Activated CD4-positive, alpha-beta T cell treated with anti-CD3 and anti-CD28 coated beads, Interleukin-2, amount 50 U/mL, for 48 hours (primary cell): ENCODE results near the gene BLCAP.
"Not testable (repeated sequence)": the region's sequence is repeated elsewhere in the genome, so short reads cannot be mapped to it uniquely, and the experiment has no call there.

Experiments used
- DNase-seq, 2 experiments: peaks; one replicate each; pipeline ENCODE4 v3.0.0-alpha.2; 2020

Gene BLCAP

DNA sequence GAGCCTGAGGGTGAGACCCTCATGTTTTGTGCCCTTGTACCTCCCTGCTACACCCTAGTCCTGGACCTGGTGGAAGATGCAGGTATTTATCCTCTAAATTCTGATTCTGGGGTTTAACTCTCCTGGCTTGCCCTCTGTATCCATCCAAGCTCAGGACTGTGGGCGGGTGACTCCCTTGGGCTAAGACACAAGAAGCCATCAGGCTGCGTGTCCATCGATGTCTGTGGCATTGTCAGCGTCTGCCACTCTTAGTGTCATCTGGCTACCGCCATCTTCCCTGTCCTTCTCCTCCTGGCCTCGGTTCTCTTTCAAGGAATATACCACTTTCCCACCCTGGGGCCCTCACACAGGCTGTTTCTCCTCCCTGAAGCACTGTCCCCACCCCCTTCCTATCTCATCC lies 28.9 kb upstream of the BLCAP start:
- DNase-seq = no peak

DNA sequence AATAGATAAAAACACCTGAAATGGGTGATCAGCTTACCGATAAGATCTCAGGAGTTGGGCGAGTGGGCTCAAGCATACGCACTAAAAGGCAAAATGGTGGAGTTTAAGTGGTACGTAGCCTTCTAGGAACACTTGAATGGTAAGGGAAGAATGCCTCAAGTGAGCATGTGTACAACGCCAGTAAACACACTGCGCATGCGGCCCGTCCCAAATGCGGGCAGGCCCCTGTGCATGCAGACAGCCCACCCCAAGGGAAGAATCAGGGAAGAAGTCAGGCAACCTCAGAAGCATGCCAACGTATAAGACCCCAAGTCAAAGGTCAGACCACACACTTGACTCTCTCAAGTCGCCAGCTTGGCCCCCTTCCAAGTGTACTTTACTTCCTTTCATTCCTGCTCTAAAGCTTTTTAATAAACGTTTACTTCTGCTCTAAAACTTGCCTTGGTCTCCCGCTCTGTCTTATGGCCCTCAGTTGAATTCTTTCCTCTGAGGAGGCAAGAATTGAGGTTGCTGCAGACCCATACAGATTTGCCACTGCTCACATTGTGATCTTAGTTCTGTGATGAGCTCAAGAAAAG lies 27.1 kb upstream of the BLCAP start:
- not testable (repeated sequence) for DNase-seq

DNA sequence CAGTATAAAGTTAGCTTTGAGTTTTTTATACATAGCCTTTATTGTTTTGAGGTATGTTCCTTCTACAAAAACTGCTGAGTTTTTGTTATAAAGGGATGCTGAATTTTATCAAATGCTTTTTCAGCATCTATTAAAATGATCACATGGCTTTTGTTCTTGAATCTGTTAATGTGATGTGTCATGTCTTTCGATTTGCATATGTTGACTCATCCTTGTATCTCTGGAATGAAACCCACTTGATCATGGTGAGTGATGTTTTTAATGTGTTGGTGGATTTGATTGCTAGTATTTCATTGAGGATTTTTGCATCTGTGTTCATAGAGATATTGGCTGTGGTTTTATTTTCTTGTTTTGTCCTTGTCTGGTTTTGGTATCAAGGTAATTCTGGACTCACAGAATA lies 24.7 kb upstream of the BLCAP start:
- DNase-seq = no peak

DNA sequence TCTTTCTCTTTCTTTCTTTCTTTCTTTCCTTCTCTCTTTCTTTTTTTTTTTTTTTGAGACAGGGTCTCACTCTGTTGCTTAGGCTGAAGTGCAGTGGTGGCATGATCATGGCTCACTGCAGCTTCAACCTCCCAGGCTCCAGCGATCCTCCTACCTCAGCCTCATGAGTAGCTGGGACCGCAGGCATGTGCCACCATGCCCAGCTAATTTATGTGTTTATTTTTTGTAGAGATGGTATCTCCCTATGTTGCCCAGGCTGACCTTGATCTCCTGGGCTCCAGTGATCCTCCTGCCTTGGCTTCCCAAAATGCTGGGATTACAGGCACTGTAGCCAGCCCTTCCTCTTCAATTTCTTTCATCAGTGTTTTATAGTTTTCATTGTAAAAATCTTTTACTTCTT lies 24.0 kb upstream of the BLCAP start:
- not testable (repeated sequence) for DNase-seq

DNA sequence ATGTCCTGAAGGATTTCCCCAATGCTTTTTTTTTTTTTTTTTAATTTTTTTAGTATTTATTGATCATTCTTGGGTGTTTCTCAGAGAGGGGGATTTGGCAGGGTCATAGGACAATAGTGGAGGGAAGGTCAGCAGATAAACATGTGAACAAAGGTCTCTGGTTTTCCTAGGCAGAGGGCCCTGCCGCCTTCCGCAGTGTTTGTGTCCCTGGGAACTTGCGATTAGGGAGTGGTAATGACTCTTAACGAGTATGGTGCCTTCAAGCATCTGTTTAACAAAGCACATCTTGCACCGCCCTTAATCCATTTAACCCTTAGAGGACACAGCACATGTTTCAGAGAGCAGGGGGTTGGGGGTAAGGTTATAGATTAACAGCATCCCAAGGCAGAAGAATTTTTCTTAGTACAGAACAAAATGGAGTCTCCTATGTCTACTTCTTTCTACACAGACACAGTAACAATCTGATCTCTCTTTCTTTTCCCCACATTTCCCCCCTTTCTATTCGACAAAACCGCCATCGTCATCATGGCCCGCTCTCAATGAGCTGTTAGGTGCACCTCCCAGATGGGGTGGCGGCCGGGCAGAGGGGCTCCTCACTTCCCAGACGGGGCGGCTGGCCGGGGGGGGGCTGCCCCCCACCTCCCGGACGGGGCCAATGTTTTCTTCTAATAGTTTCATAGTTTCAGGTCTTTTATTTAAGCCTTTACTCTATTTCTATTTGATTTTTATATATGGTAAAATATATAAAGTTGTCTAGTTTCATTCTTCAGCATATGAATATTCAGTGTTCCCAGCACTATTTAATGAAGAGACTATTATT lies 22.6 kb upstream of the BLCAP start:
- not testable (repeated sequence) for DNase-seq

DNA sequence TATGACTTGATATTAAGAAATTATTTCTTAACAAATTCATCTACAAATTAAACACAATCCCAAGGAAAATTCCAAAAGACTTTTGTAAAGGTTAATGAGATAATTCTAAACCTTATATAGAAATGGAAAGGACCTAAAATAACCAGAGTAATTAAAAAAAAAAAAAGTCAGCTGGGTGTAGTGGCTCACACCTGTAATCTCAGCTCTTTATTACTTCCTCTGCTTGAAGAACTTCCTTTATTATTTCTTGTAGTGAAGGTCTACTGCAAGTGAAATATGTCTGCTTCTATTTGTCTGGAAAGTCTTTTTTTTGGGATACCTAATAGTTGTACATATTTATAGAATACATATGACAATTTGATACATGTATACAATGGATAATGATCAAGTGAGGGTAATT lies 20.2 kb upstream of the BLCAP start:
- DNase-seq = no peak

DNA sequence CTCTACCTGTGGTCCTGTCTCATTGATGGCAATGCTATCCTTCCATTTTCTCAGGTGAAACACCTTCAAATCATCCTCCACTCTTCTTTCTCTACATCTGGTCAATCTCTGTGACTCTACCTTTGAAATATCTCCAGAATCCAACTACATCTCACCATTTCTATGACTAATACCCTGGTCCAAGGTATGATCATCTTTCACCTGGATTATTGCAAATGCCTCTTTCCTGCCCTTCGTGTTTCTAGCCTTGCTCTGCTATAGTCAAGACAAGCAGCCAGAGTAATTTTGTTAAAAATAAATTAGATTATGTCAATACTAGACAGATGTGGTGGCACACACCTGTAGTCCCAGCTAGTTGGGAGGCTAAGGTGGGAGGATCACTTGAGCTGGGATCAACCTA lies 17.8 kb upstream of the BLCAP start:
- DNase-seq = no peak

DNA sequence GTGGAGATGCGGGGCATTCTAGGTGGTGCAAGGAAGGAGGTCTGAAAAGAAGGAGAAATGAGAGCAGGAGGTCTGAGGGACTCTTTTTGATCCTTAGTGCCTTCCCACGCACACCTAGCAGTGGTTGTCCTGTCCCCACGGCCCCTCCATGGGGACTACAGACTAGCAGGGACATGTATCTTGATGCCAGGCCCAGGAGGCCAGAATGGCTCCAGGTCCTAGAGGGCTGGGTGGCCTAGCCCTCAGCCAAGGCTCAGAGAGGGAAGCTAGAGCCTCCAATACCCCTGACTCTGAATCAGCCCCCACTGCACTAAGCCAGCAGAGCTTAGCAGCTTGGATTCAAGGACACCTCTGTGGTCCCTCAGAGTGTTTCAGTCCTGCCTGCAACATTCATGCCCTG lies 16.7 kb upstream of the BLCAP start:
- DNase-seq = no peak

DNA sequence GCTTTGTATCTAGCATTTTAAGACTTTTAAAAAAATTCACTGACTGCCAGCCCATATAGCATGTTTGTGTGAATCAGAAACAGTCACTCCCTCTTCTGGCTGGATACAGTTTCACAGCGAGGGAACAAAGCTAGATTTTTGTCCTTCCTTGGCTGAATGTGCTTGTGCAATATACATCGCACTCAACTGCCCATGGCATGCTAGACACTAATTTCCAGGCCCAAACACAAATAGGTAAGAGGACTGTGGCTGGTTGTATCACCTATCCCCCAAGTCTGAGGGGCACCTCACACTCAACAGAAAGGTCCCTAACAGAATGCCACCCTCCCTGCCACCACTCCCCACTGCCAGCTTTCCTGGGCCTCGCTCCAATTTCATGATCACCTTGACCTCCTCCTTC lies 16.2 kb upstream of the BLCAP start:
- DNase-seq = no peak

DNA sequence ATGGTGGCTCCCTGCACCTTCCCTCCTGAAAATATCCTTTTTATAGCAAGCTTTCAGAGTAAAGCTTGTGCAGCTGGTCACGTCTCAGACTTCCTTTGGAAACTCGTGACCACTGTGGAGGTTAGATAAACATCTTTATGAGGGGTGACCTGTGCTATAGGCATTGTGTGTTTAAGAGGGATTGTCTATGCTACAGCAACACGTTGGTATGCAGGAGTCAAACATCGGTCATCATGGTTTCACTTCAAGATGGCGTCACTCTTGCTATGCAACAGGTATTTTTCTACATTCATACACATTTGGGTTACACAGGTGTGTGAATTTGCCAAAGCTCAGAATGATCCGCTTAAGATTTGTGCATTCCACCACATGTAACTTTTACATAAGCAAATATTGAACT lies 14.6 kb upstream of the BLCAP start:
- DNase-seq = no peak

DNA sequence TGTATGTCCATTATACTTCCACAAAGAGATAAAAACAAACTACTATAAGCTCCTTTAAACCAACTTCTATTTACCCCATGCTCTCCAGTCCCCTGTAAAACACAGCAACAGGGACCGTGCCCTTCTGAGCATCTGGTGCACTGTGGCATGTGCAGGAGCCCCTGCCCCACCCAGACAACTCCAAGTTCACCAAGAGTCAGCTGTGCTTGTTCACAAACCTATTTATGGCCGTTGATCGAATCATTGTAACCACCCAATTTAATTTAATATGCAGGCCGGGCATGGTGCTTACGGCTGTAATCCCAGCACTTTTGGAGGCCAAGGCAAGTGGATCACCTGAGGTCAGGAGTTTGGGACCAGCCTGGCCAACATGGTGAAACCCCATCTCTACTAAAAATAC lies 13.7 kb upstream of the BLCAP start:
- DNase-seq = no peak

DNA sequence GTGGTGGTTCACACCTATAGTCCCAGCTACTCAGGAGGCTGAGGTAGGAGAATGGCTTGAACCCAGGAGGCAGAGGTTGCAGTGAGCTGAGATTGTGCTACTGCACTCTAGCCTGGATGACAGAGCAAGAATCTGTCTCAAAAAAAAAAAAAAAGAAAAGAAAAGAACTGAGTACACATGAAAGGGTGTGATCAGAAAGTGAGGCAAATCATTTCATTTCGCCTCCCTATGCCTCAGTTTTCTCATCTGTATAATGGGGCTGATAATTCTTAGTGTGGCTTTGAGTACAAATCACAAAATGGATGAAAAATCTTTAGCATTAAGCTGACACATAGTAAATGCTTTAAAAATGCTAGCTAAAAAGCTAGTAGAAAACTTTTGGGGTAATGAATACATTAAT lies 13.2 kb upstream of the BLCAP start:
- not testable (repeated sequence) for DNase-seq

DNA sequence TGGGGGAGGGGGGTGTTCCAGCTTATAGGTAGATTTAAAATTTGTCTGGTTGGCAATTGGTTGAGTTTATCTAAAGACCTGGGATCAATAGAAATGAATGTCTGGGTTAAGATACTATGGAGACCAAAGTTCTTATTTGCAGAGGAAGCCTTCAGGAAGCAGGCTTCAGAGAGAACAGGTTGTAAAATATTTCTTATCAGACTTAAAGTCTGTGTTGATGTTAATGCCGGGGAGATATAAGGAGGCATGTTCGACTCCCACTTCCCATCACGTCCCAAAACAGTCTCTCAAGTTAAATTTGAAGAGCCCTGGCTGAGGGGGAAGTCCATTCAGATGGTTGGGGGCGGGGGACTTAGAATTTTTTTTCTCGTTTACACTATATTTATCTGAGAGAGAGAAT lies 12.3 kb upstream of the BLCAP start:
- no peak for DNase-seq

DNA sequence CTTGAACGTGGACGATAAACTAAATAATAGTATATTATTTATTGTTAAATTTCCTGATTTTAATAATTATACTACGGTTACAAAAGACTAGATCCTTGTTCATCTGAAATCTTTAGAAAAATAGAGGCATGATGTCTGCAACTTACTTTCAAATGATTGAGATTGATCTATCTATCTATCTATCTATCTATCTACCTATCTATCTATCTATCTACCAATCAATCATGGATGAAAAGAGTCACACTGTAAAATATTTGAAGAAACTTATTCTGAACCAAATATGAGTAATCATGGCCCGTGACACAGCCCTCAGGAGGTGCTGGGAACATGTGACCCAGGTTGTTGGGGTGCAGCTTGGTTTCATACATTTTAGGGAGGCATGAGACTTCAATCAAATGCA lies 11.7 kb upstream of the BLCAP start:
- no peak for DNase-seq

DNA sequence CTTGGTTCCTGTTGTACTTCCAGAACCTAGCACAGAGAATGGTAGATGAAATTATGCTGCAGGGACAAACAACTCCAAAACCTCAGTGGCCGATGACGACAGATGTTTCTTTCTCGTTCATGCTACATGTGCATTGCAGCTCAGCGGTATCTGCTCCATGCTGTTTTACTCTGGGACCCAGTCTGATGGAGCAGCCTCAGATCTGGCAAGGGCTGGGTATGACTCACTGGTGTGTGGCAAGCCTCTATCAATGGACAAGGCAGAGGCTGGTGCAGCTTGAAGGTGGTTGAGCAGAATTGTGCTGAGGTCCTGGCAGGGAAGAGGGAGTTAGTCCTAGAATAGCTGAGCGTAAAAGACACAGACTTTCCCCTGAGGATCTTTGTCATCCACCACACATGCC lies 10.3 kb upstream of the BLCAP start:
- no peak for DNase-seq

DNA sequence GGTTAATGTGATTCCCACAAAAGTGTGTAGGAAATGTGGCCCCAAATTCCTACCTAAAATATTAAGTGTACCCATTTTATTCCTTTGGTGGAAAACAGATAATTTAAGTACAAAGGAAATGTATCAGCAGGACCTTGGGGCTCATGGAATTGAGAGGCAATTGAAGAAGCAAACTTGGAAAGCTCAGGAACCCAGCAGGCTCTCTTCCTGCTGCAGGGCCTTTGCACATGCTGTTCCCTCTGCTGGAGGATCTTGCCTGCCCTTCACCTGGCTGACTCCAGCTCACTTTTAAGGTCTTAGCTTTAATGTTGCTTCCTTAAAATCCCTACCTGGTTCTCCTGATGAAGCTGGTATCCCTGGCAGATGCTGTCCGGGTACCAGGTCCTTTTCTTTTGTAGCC lies 9.8 kb upstream of the BLCAP start:
- no peak for DNase-seq

DNA sequence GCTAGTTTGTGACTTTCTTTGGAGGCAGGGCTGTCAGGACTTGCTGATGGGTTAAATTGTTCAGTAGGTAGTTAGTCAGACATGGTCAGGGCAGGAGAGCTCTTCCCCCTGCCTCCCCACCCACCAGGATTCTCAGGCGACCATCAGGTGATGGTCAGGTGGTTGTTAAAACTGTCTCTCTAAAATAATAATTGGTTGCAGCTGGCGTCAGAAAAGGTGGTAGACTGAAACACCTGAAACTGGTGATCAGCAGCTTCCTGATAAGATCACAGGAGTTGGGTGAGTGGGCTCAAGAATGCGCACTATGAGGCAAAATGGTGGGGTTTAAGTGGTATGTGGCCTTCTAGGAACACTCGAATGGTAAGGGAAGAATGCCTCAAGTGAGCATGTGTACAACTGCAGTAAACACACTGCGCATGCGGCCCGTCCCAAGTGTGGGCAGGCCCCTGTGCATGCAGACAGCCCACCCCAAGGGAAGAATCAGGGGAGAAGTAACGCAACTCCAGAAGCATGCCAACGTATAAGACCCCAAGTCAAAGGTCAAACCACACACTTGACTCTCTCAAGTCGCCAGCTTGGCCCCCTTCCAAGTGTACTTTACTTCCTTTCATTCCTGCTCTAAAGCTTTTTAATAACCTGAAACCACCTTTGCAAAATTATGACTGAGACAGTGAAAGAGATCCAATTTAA lies 7.9 kb upstream of the BLCAP start:
- DNase-seq = no peak

DNA sequence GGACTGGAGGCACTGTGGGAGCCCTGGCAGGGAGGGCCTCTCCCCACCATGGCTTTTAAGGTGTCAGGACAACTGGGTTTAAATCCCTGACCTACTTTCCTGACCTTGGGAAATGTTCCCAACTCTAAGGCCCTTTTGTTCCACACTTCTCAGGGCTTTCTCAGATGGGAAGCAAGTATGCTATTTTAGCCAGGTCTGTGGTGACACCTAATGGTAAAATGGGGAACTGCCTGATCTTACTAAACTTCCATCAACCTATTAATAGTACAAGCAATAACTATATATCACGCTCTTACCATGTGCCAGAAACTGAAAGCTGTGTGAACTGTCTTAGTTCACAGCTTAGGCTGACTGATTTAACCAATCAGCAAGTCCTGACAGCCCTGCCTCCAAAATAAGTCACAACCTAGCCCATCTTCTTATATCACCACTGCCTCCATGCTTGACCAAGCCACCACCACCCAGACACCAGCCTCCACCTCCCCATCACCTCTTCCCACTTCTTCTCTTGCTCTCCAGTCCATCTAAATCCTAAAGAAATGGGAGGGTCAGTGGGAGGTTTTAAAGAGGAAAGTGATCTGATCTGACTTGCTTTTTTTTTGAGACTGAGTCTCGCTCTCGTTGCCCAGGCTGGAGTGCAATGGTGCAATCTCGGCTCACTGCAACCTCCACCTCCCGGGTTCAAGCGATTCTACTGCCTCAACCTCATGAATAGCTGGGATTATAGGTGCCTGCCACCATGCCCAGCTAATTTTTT lies 6.9 kb upstream of the BLCAP start:
- peak in 1 of 2 experiments; percentile 23 for DNase-seq

DNA sequence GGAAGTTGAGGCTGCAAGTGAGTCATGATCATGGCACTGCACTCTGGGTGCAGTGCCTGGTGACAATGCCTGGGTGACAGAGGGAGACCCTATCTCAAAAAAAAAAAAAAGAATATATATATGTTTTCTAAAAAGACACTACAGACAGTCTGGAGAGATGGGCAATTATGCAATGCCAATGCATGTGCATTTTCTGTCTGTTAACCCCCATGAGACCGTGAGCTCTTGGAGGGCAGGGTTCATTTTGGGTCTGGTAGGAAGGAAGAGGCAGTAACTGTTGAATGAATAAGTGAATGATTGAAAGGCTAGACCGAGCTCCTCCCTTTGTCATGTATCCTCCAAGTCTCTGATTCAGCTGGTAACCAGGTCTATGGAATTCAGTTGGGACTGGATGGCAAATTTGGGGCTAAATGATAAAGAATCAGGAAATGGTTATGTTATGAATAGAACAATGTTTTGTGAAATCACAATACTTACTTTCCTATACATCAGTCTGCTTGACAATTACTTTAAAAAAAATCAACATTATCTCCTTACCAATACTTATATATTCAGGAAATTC lies 5.6 kb upstream of the BLCAP start:
- no peak for DNase-seq

DNA sequence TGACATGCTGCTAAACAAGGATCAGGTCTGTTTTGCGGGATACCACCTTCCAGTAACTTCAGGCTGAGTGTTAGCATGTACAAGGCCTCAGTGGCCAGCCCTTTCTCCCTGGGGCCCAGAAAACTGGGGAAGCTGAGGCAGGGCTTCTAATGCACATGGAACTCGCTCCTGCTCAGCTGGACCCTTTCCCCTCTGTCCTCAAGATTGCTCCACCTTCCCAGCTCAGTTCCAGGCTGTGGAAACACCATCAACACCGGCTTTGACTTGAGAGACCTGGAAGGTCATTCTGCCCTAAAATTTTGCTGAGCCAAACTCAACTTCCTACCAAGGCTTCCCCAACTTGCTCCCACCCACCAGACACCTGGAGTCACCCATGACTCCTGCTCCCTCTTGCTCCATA lies 4.2 kb upstream of the BLCAP start:
- no peak for DNase-seq

DNA sequence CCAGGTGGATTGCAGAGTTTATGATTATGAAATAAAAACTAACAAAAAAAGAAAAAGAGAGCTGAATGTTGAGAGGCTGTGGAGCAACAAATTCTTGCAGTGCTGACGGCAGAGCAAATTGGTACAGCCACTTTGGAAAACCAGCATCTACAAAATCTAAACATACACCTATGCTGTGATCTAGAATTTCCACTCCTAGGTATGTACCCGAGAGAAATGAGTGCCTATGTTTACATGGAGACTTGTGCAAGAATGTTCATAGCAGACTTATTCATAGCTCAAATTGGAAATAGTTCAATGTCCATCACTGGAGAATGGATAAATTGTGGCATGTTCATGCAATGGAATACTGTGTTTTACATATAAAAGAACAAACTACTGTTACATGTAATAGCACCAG lies 3.0 kb upstream of the BLCAP start:
- no peak for DNase-seq

DNA sequence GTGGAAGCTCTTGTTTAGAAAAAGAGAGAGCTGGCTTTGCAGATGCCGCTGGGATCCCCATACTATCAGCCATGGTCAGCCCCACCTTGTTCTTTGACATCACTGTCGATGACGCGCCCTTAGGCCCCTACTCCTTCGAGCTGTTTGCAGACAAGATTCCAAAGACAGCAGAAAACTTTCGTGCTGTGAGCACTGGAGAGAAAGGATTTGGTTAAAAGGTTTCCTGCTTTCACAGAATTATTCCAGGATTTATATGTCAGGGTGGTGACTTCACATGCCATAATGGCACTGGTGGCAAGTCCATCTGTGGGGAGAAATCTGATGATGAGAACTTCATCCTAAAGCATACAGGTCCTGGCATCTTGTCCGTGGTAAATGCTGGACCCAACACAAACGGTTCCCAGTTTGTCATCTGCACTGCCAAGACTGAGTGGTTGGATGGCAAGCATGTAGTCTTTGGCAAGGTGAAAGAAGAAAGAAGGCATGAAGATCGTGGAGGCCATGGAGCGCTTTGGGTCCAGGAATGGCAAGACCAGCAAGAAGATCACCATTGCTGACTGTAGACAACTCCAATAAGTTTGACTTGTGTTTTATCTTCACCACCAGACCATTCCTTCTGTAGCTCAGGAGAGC lies 2.4 kb upstream of the BLCAP start:
- no peak for DNase-seq
